Measurements from ENCODE around the gene WFIKKN2.
A peak's percentile ranks its signal among the peaks of the same experiment; 100 is the strongest.
"Not testable (repeated sequence)": the region's sequence is repeated elsewhere in the genome, so short reads cannot be mapped to it uniquely, and the experiment has no call there.

Gene WFIKKN2

DNA sequence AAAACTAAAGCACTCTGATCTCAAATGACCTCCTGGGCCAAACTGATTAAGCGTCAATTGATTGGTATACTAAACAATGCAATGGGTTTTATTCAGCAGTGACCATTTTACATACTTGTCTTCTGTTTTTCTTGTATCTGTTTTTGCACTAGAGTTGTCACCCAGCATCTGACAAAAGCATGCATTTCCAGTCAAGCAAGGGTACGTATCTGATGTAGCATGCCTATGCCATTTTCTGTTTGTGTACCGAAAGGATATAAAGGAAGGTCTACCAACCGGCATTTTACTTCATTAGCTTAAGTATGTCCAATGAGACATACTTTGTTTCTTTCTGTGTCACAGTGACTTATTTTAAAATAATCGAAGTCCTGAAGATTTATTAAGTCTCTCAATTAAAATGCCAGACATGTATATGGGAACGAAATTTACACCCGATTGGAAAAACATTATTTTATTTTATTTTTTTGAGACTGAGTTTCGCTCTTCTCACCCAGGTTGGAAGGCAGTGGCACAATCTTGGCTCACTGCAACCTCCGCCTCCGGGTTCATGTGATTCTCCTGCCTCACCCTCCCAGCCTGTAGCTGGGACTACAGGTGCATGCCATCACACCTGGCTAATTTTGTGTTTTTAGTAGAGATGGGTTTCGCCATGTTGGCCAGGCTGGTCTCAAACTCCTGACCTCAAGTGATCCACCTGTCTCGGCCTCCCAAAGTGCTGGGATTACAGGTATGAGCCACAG, 23.3 kb downstream of the WFIKKN2 start:
- DNase-seq, result no peak

- not testable (repeated sequence) for DNase-seq
Observed at GRCh38 chr17:50859727-50860126, 24.3 kb downstream of the WFIKKN2 start.

GRCh38 chr17:50861334-50861676, 25.9 kb downstream of the WFIKKN2 start:
- DNase-seq, result no peak

DNA sequence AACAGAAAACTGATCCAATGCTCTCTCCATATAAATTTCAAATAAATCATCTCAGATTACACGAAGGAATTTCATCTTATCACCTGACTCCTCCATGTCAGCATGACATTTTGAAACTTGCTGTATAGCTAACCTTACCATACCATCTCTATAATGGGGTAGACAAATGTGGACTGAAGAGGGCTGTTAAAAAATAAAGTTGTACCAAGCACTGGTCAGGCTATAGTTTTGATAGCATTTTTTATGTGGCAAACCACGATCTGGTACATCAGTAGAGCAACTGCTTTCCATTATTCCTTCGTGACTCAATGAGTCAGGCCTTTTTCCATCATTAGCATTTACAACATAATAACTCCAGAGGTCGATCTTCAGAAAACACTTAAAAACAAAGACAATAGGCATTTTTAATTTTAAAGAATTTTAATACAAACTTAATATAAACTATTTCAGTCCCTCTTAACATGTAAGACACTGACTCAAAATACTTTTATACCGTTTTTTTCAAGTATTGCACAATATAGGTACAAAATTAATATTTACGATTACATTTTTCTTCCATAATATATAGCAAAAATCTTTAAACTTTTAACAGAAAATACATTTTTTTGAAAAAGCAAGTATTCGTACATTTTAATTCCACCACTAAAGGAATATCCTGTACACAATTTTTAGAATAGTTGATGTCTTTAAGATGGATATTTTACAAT, 26.6 kb downstream of the WFIKKN2 start:
- DNase-seq, result no peak

DNA sequence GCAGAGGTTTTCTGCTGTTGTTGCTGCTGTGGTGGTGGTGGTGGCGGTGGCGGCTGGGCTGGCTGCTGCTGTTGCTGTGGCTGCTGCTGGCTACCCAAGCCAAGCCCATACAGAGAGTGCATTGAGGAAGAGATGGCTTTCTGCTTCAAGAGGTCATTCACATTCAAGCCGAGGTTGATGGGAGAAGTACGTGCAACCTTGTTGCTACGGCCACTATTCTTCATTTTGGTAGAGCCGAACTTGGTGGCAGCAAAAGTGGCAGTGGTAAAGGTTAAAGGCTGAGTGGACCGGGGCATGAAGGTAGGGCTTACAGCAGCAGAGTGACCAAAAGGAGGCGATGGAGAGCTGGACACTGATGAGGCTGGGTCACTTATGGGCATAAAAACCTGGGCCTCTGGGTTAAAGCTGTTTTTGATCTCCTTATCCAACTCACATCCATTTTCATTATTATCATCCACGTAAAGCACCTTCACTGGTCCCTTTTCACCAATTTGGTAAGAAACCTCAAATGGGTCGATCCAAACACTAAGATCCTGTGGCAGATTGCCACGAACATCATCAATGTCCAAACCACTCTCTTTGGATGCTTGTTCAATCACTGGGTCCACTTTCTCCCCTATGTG, 27.9 kb downstream of the WFIKKN2 start:
- no peak for DNase-seq

DNA sequence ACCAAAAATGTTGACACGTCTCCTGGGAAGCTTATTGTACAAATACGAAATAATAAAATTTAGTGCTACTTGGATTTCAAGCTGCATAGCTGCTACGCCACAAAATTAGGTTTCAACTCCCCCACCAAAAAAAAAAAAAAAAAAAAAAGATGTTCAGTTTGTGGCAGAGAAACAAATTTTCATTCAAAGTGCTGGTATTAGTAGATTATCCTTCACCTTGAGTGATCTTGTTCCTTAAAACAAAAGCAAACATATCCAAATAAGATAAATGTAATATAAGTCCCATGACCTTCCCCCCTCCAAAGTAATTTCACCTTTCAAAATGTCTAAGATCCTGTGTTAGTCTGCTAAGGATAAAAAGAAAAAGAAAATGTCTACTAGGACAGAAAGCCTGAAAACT, 28.5 kb downstream of the WFIKKN2 start:
- no peak for DNase-seq

GRCh38 chr17:50864747-50865059, 29.3 kb downstream of the WFIKKN2 start:
- no peak for DNase-seq

GRCh38 chr17:50865060-50865867, 29.9 kb downstream of the WFIKKN2 start:
- DNase-seq, result peak; percentile 36

GRCh38 chr17:50865868-50866260, 30.5 kb downstream of the WFIKKN2 start:
- no peak for DNase-seq

DNA sequence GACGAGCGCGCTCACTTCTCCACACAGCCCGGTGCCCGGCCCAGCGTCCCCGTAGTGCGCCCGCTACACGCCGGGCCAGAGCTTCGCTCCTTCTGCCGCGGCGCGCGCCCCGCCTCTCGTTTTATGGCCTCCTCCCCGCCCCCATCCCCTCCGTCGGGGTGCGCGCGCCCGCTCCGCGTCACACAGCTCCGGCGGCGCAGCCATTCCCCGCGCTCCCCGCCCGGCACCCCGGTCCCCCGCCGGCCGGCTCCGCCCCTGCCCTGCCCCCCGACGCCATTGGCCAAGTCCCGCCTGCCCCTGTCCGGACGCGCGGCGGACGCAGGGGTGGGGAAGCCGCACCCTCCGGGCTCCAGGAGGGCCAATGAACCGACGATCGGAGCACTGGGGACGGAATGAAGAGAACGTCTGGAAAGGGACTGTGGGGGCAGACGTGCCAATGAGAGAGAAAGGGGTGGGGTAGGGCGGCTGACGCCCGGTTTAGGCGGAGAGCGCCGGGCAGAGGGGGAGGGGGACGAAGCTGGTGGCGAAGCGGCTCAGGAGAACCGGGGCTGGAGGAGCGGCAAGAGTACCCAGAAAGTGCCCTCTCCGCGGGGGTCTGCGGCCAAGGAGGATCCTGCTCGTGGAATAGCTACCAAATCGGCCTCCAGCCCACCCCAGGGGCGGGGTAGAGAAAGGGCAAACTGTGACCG, 31.0 kb downstream of the WFIKKN2 start, which contains the start of gene TOB1:
TSS of gene TOB1 (minus strand) at position 94 of the 689 bp plus-strand sequence. CDS start 2,337 bp downstream, outside the sequence.
- peak; percentile 93 for DNase-seq

- peak; percentile 53 for DNase-seq
Observed at GRCh38 chr17:50866950-50867362, 31.6 kb downstream of the WFIKKN2 start.

GRCh38 chr17:50867363-50868139, 32.2 kb downstream of the WFIKKN2 start:
- DNase-seq, result peak; percentile 71

DNA sequence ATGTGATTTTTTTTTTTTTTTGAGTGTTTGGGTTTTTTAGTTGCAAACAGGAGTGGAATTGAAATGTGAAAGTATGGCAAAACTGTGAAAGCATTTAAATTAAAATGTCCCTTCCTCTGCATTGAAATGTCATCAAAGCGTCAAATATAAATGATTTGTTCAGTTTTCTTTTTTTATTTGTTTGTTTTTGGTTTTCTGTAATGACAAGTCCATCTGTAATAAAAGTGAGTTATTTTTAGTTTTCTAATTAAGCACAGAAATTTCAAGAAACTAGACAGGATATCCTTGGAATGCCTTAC, 32.7 kb downstream of the WFIKKN2 start:
- no peak for DNase-seq

- DNase-seq, result no peak
Observed at GRCh38 chr17:50868602-50869001, 33.2 kb downstream of the WFIKKN2 start.

- DNase-seq, result no peak
Observed at GRCh38 chr17:50871364-50871763, 36.0 kb downstream of the WFIKKN2 start.

DNA sequence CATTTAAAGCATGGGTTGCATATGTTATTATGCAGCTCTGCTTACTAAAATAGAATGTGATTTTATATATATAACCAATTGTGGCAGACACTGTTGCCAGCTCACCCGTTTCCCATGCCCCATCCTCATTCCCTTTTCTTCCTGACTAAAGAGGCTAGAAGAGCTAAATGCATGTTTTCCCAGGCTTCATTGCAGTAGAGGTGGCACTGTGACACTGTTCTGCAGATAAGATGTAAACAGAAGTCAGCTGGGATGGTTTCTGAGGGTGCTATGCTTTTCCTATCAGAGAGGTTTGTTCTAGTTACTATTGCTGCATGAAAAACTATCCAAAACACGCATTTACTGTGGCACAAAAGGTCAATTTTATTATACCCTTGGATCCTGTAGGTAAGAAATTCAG, 36.5 kb downstream of the WFIKKN2 start:
- no peak for DNase-seq

DNA sequence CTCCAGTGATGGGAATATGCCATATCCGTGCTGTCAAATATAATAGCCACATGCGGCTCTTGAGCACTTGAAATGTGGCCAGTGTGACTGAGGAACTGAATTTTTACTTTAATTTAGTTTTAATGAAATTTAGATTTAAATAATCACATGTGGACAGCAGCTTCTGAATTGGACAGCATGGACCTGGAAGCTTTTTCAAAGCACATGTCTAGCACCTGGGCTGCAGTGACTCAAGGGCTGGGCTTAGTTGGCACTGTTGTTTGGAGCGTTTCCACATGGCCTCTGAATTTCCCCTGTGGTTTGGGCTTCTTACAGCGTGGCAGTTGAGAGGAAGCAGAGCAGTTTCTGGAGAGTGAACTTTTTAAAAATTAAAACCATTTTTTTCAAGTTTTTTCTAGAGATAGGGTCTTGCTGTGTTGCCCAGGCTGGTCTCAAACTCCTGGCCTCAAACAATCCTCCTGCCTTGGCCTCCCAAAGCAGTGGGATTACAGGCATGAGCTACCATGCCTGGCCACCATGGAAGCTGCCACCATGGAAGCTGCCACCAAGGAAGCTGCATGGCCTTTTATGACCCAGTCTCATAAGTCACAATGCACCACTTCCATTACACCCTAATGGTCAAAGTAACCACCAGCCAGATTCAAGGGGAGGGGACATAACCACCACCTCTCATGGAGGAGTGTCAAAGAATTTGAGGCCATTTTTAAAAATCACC, 37.5 kb downstream of the WFIKKN2 start:
- DNase-seq, result peak; percentile 28

GRCh38 chr17:50875074-50875473, 39.7 kb downstream of the WFIKKN2 start:
- no peak for DNase-seq

- DNase-seq, result not testable (repeated sequence)
Observed at GRCh38 chr17:50877042-50877441, 41.7 kb downstream of the WFIKKN2 start.

DNA sequence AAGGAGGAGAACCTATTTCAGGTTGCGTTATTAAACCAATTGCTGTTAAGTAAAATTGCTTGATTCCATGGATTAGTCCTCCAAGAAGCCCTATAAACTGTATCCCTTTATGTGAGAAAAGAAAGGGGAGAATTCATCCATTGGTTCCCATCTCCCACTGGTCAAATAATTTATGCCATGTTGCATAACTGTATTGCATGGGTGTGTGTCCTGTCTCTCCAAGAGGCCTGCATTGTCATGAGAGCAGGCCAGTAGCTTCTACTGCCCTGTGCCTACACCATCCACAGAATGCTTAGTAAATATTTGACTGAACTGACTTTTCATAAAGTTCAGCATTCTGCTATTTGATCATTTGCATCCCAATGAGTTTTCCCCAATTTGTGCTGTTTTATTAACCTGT, 42.5 kb downstream of the WFIKKN2 start:
- DNase-seq, result no peak

DNA sequence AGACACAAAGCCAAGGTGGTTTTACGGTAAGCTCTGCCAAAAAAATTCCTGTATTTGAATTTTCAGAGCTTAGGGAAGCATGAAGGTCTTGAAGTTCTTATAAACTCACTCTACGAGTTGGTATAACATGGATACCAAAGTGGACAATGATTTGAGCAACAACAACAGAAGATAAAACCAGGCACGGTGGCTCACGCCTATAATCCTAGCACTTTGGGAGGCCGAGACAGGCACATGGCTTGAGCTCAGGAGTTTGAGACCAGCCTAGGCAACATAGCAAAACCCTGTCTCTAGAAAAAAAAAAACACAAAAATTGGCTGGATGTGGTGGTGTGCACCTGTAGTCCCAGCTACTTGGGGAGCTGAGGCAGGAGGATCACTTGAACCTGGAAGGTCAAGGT, 43.7 kb downstream of the WFIKKN2 start:
- DNase-seq, result no peak
